SK-N-SH (cell line): ENCODE results near the gene WWOX. TPM values are rescaled to one million over a fixed set of nuclear protein-coding genes. Genes with fewer than 3 reads are reported as not detected.

Experiments
- CTCF ChIA-PET: fragments of 300-600, 350-600 bp; formaldehyde crosslinking; extraction: SDS; loops from one replicate; lab custom pipeline; 2021; lab: Yijun Ruan, JAX
- POLR2A ChIA-PET: fragments of 350-600 bp; sonication (Branson Sonifier 250); formaldehyde crosslinking; extraction: SDS; loops from one replicate; lab custom pipeline; 2020; ENCODE audit warnings: antibody characterized with exemption, inconsistent platforms; lab: Yijun Ruan, JAX
- DNase-seq: peaks from one replicate; pipeline ENCODE4 v3.0.0; 2012
- H2AFZ ChIP-seq: fragments of 200-600 bp; sonication (generic); 2 replicates; pipeline ENCODE4 v1.8.1; 2016; ENCODE audit warnings: antibody characterized with exemption, mild to moderate bottlenecking, low read depth
- H3F3A ChIP-seq: fragments of 200-600 bp; sonication (generic); replicated peaks from 2 replicates; pipeline ENCODE3; 2016; ENCODE audit warnings: antibody characterized with exemption, mild to moderate bottlenecking; ENCODE audit not compliant: insufficient read depth
- H3K27ac ChIP-seq, 2 experiments: fragments of 200-500 bp in 1 of 2; fragments of 200-600 bp in 1 of 2; sonication (Bioruptor generic) in 1 of 2; sonication (generic), shearing (Covaris generic) in 1 of 2; 2 replicates each; pipeline versions ENCODE4 v1.5.1 to v1.6.1; 2014 to 2016; ENCODE audit warnings: low read depth in 2 of 2, inconsistent platforms in 1 of 2, low read length in 1 of 2, mild to moderate bottlenecking in 1 of 2, mixed read lengths in 1 of 2
- H3K27me3 ChIP-seq: fragments of 200-600 bp; sonication (generic), shearing (Covaris generic); 2 replicates; pipeline ENCODE4 v1.6.1; 2016; ENCODE audit warnings: mixed run types; ENCODE audit not compliant: insufficient read depth
- H3K36me3 ChIP-seq, 2 experiments: fragments of 200-500 bp in 1 of 2; fragments of 200-600 bp in 1 of 2; sonication (Bioruptor generic) in 1 of 2; sonication (generic) in 1 of 2; replicated peaks in 1 of 2; 2 replicates each; pipeline versions ENCODE3 to v1.5.1; 2014 to 2016; ENCODE audit warnings: low read length in 1 of 2, mild to moderate bottlenecking in 1 of 2; ENCODE audit not compliant: insufficient read depth in 2 of 2, control insufficient read depth in 1 of 2
- H3K4me1 ChIP-seq, 2 experiments: fragments of 200-500 bp in 1 of 2; fragments of 200-600 bp in 1 of 2; sonication (Bioruptor generic) in 1 of 2; sonication (generic), shearing (Covaris generic) in 1 of 2; 2 replicates each; pipeline versions ENCODE4 v1.5.1 to v1.6.1; 2014 to 2016; ENCODE audit warnings: low read depth in 1 of 2, low read length in 1 of 2, mixed run types in 1 of 2; ENCODE audit not compliant: insufficient read depth in 2 of 2, control insufficient read depth in 1 of 2
- H3K4me2 ChIP-seq: fragments of 200-600 bp; sonication (generic), shearing (Covaris generic); 2 replicates; pipeline ENCODE4 v1.6.1; 2017; ENCODE audit warnings: mixed run types
- H3K4me3 ChIP-seq, 2 experiments: fragments of 200-500 bp in 1 of 2; fragments of 200-600 bp in 1 of 2; sonication (Bioruptor generic) in 1 of 2; sonication (generic), shearing (Covaris generic) in 1 of 2; 2 replicates each; pipeline versions ENCODE4 v1.5.1 to v1.8.1; 2014 to 2016; ENCODE audit warnings: low read depth in 2 of 2, inconsistent platforms in 1 of 2, low read length in 1 of 2, mild to moderate bottlenecking in 1 of 2, mixed read lengths in 1 of 2, moderate library complexity in 1 of 2
- H3K79me2 ChIP-seq: fragments of 200-600 bp; sonication (generic); 2 replicates; pipeline ENCODE4 v1.8.1; 2017; ENCODE audit warnings: mild to moderate bottlenecking; ENCODE audit not compliant: insufficient read depth
- H3K9ac ChIP-seq: fragments of 200-600 bp; sonication (generic); 2 replicates; pipeline ENCODE4 v1.6.1; 2017; ENCODE audit warnings: mixed run types
- H3K9me2 ChIP-seq: fragments of 200-600 bp; sonication (generic); 2 replicates; pipeline ENCODE4 v1.6.1; 2017; ENCODE audit warnings: mixed run types
- H3K9me3 ChIP-seq: fragments of 200-600 bp; sonication (generic); 2 replicates; pipeline ENCODE4 v1.6.1; 2017; ENCODE audit warnings: mixed run types, mild to moderate bottlenecking, moderate library complexity
- H4K20me1 ChIP-seq: fragments of 200-600 bp; sonication (generic); 2 replicates; pipeline ENCODE4 v1.6.1; 2017; ENCODE audit warnings: mild to moderate bottlenecking, mixed run types; ENCODE audit not compliant: insufficient read depth
- CTCF ChIP-seq: fragments of 200-600 bp; sonication (generic); IDR thresholded peaks from 2 replicates; pipeline ENCODE4 v1.6.1; 2017; ENCODE audit warnings: antibody characterized with exemption, mild to moderate bottlenecking, moderate library complexity
- EZH2phosphoT487 ChIP-seq: fragments of 200-600 bp; sonication (generic); IDR thresholded peaks from 2 replicates; pipeline ENCODE4 v1.6.1; 2017; ENCODE audit warnings: low read depth, mixed run types, mild to moderate bottlenecking, antibody characterized with exemption, moderate library complexity, borderline replicate concordance
- FOXJ3 ChIP-seq: sonication (generic); formaldehyde crosslinking; IDR thresholded peaks from 2 replicates; pipeline ENCODE4 v1.5.1; 2020; ENCODE audit warnings: mild to moderate bottlenecking, missing genetic modification reagents
- FOXM1 ChIP-seq: IDR thresholded peaks from 2 replicates; pipeline ENCODE4 v1.4.0; 2012; ENCODE audit warnings: low read depth, mild to moderate bottlenecking
- JUND ChIP-seq: IDR thresholded peaks from 2 replicates; pipeline ENCODE4 v1.4.0; 2012
- NFIC ChIP-seq: IDR thresholded peaks from 2 replicates; pipeline ENCODE4 v1.4.0; 2012; ENCODE audit warnings: borderline replicate concordance
- PBX3 ChIP-seq: IDR thresholded peaks from 2 replicates; pipeline ENCODE4; 2012
- RCOR1 ChIP-seq: fragments of 150-350 bp; IDR thresholded peaks from 2 replicates; pipeline ENCODE4 v1.6.1; 2017; ENCODE audit warnings: antibody characterized with exemption, low read length
- REST ChIP-seq: IDR thresholded peaks from 2 replicates; pipeline ENCODE4 v1.6.1; 2012; ENCODE audit warnings: mild to moderate bottlenecking, low read depth, low read length, moderate library complexity
- RFX5 ChIP-seq: IDR thresholded peaks from 2 replicates; pipeline ENCODE4 v1.6.1; 2012; ENCODE audit warnings: mild to moderate bottlenecking, improper control_type of control experiment, low read length
- SIN3A ChIP-seq: IDR thresholded peaks from 2 replicates; pipeline ENCODE4 v1.6.1; 2012; ENCODE audit warnings: low read depth, mild to moderate bottlenecking, low read length, moderate library complexity, borderline replicate concordance
- SMC3 ChIP-seq: IDR thresholded peaks from 2 replicates; pipeline ENCODE4 v1.6.1; 2012; ENCODE audit warnings: low read depth, low read length, improper control_type of control experiment
- TCF12 ChIP-seq: IDR thresholded peaks from 2 replicates; pipeline ENCODE4 v1.4.0; 2012
- whole genome bisulfite sequencing: methylation state at CpG from one replicate; pipeline ENCODE4 v1.1.6; 2017; ENCODE audit warnings: low lambda C conversion rate; 5-methylcytosine and 5-hydroxymethylcytosine counted together
- polyA plus RNA-seq, 3 experiments: library from polyadenylated mRNA; depleted of rRNA; stranded (reverse); fragments of >200 nt; gene quantifications; 2 replicates each; pipeline ENCODE4 v1.2.3, GENCODE V29; 2012
- TF ChIP-seq, protein P1 (sequence below): fragments of 150-350 bp; IDR thresholded peaks from 2 replicates; pipeline ENCODE4 v1.6.1; 2017; ENCODE audit warnings: antibody characterized with exemption, low read length, low read depth, borderline replicate concordance

WWOX gene
- polyA plus RNA-seq, 1 of the 3 experiments (the other 2 are of a cell fraction): 10.8 TPM

DNA sequence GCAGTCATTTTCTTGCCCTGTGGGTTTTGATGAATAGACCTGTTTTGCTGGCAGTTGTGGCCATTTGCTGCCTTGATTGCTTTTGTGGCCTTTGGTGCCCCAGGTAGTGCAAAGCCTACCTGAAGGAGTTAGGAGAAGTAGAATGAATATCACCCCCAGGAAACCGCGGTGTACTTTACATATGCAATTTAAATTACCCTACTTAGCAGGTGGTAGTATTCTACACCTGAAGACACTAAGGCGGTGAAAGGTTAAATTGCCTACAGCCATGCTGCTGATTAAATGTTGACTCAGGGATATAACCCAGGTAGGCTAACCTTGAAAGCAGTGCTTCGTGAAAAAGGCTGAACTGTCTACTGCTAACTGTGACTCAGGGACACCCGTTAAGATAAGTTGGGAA, 27.2 kb upstream of the WWOX start (continued):
- TF ChIP-seq, protein P1, sequence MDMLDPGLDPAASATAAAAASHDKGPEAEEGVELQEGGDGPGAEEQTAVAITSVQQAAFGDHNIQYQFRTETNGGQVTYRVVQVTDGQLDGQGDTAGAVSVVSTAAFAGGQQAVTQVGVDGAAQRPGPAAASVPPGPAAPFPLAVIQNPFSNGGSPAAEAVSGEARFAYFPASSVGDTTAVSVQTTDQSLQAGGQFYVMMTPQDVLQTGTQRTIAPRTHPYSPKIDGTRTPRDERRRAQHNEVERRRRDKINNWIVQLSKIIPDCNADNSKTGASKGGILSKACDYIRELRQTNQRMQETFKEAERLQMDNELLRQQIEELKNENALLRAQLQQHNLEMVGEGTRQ: no peak

GRCh38 chr16:78075800-78076199, 23.7 kb upstream of the WWOX start:
- H4K20me1 ChIP-seq: no peaks in the 10 kb centered on the region
- H3K4me2 ChIP-seq: no peak overlapping the region
- no peaks in the 10 kb centered on the region for H3K36me3 ChIP-seq
- no peaks in the 10 kb centered on the region for H3F3A ChIP-seq
- no peaks in the 10 kb centered on the region for H3K9me3 ChIP-seq
- H3K27ac ChIP-seq: no peak overlapping the region
- ChIA-PET POLR2A (no interaction called here), CTCF (interaction anchor here (2.3 kb wide), 1 partner anchor 24 kb away, joined by 6 read pairs; the partner anchor contains the start of gene WWOX)
- no peak overlapping the region for H3K4me3 ChIP-seq
- DNase-seq: no peak
- no peaks in the 10 kb centered on the region for H3K79me2 ChIP-seq
- no peaks in the 10 kb centered on the region for H3K27me3 ChIP-seq
- 58% methylated on average over 3 of the region's 3 CpGs for WGBS
- no peaks in the 10 kb centered on the region for H3K9me2 ChIP-seq
- H3K9ac ChIP-seq: no peak overlapping the region
- H2AFZ ChIP-seq: no peak overlapping the region
- H3K4me1 ChIP-seq: no peaks in the 10 kb centered on the region
- no peak for TF ChIP-seq SMC3
- TF ChIP-seq CTCF: no peak
- TF ChIP-seq REST: no peak
- TF ChIP-seq PBX3: no peak
- TF ChIP-seq TCF12: no peak
- TF ChIP-seq FOXM1: no peak
- no peak for TF ChIP-seq JUND
- TF ChIP-seq SIN3A: no peak
- no peak for TF ChIP-seq RFX5
- no peak for TF ChIP-seq EZH2phosphoT487
- TF ChIP-seq NFIC: no peak
- TF ChIP-seq RCOR1: no peak
- TF ChIP-seq FOXJ3: no peak
- TF ChIP-seq, all 33 proteins: peak for 0
